ENCODE data around the gene SLC12A2.

Gene SLC12A2

GRCh38 chr5:128158342-128158741 lies 74.8 kb downstream of the SLC12A2 start:
- H3K4me3 Mint-ChIP-seq, result no peak overlapping the region
- no peaks in the 10 kb centered on the region for H3K27me3 Mint-ChIP-seq
- H3K9me3 Mint-ChIP-seq, result peaks cover 0 to 2% of the 10 kb centered on the region in 2 donors

GRCh38 chr5:128163991-128164390 lies 80.4 kb downstream of the SLC12A2 start:
- peaks cover 0 to 5% of the 10 kb centered on the region in 2 donors for H3K9me3 Mint-ChIP-seq
- peaks cover 46 to 62% of the 10 kb centered on the region in 2 donors for H3K36me3 Mint-ChIP-seq
- H3K4me3 Mint-ChIP-seq, result no peak overlapping the region
- ATAC-seq (replicated peaks), result no peak
- H3K27me3 Mint-ChIP-seq, result no peaks in the 10 kb centered on the region
- no peak for DNase-seq
- H3K4me1 Mint-ChIP-seq, result no peaks in the 10 kb centered on the region
- no peak overlapping the region for H3K27ac Mint-ChIP-seq

More at GRCh38 chr5:128158342-128158741, 74.8 kb downstream of the SLC12A2 start:
- DNase-seq, result no peak
- H3K27ac Mint-ChIP-seq, result no peak overlapping the region
- no peak for ATAC-seq (replicated peaks)
- peaks cover 54 to 63% of the 10 kb centered on the region in 2 donors for H3K36me3 Mint-ChIP-seq
- no peaks in the 10 kb centered on the region for H3K4me1 Mint-ChIP-seq

- ATAC-seq (replicated peaks) (no peak), DNase-seq (no peak)
- Mint-ChIP-seq H3K36me3 (peaks cover 16 to 26% of the 10 kb centered on the region in 2 donors), H3K4me3 (no peak overlapping the region), H3K27ac (no peak overlapping the region), H3K9me3 (peaks cover 0 to 3% of the 10 kb centered on the region in 2 donors), H3K4me1 (no peaks in the 10 kb centered on the region), H3K27me3 (no peaks in the 10 kb centered on the region)
These were observed 85.9 kb downstream of the SLC12A2 start for GRCh38 chr5:128169401-128170017.

GRCh38 chr5:128172102-128172501 lies 88.5 kb downstream of the SLC12A2 start:
- Mint-ChIP-seq H3K27ac (no peak overlapping the region), H3K4me1 (no peaks in the 10 kb centered on the region), H3K36me3 (peaks cover 12 to 16% of the 10 kb centered on the region in 2 donors), H3K27me3 (no peaks in the 10 kb centered on the region), H3K4me3 (no peak overlapping the region), H3K9me3 (no peaks in the 10 kb centered on the region)
- ATAC-seq (replicated peaks) (no peak), DNase-seq (no peak)

- Mint-ChIP-seq H3K4me1 (no peaks in the 10 kb centered on the region), H3K4me3 (no peak overlapping the region), H3K9me3 (no peaks in the 10 kb centered on the region), H3K27ac (no peak overlapping the region), H3K27me3 (no peaks in the 10 kb centered on the region), H3K36me3 (peaks cover 17 to 22% of the 10 kb centered on the region in 2 donors)
- no peak for ATAC-seq (replicated peaks)
- DNase-seq, result no peak
These were observed 91.4 kb downstream of the SLC12A2 start for GRCh38 chr5:128174951-128175350.

GRCh38 chr5:128192368-128192767 lies 108.8 kb downstream of the SLC12A2 start:
- DNase-seq, result no peak
- no peak for ATAC-seq (replicated peaks)
- Mint-ChIP-seq H3K4me3 (no peak overlapping the region), H3K27ac (no peak overlapping the region), H3K27me3 (no peaks in the 10 kb centered on the region), H3K36me3 (peaks cover 14 to 17% of the 10 kb centered on the region in 2 donors), H3K9me3 (no peaks in the 10 kb centered on the region), H3K4me1 (no peaks in the 10 kb centered on the region)

- ATAC-seq (replicated peaks), result no peak
- H3K27ac Mint-ChIP-seq, result no peak overlapping the region
- no peak for DNase-seq
- peaks cover 5 to 6% of the 10 kb centered on the region in 2 donors for H3K4me1 Mint-ChIP-seq
- no peaks in the 10 kb centered on the region for H3K27me3 Mint-ChIP-seq
- peaks cover 19 to 29% of the 10 kb centered on the region in 2 donors for H3K36me3 Mint-ChIP-seq
- no peak overlapping the region for H3K4me3 Mint-ChIP-seq
- peaks cover 2 to 8% of the 10 kb centered on the region in 2 donors for H3K9me3 Mint-ChIP-seq
These were observed 110.3 kb downstream of the SLC12A2 start for GRCh38 chr5:128193665-128194390.

GRCh38 chr5:128195316-128195715 lies 111.8 kb downstream of the SLC12A2 start:
- Mint-ChIP-seq H3K36me3 (peaks cover 19 to 28% of the 10 kb centered on the region in 2 donors), H3K4me1 (peaks cover 5 to 6% of the 10 kb centered on the region in 2 donors), H3K4me3 (no peak overlapping the region), H3K27me3 (no peaks in the 10 kb centered on the region), H3K27ac (no peak overlapping the region), H3K9me3 (peaks cover 4 to 11% of the 10 kb centered on the region in 2 donors)
- no peak for ATAC-seq (replicated peaks)
- DNase-seq, result no peak

- no peak overlapping the region for H3K27ac Mint-ChIP-seq
- DNase-seq (no peak), ATAC-seq (replicated peaks) (no peak)
- H3K27me3 Mint-ChIP-seq, result peaks cover 0 to 4% of the 10 kb centered on the region in 2 donors
- H3K9me3 Mint-ChIP-seq, result peaks cover 4 to 11% of the 10 kb centered on the region in 2 donors
- H3K36me3 Mint-ChIP-seq, result peaks cover 19 to 28% of the 10 kb centered on the region in 2 donors
- H3K4me1 Mint-ChIP-seq, result peaks cover 5 to 10% of the 10 kb centered on the region in 2 donors
- H3K4me3 Mint-ChIP-seq, result no peak overlapping the region
These were observed 112.5 kb downstream of the SLC12A2 start for GRCh38 chr5:128196080-128196479.

GRCh38 chr5:128196791-128197190 lies 113.2 kb downstream of the SLC12A2 start:
- ATAC-seq (replicated peaks), result no peak
- H3K4me1 Mint-ChIP-seq, result peaks cover 8 to 16% of the 10 kb centered on the region in 2 donors
- peaks cover 19 to 28% of the 10 kb centered on the region in 2 donors for H3K36me3 Mint-ChIP-seq
- H3K27me3 Mint-ChIP-seq, result peaks cover 0 to 10% of the 10 kb centered on the region in 2 donors
- H3K9me3 Mint-ChIP-seq, result peaks cover 4 to 11% of the 10 kb centered on the region in 2 donors
- no peak for DNase-seq
- no peak overlapping the region for H3K27ac Mint-ChIP-seq
- H3K4me3 Mint-ChIP-seq, result no peak overlapping the region

- no peak for DNase-seq
These were observed 114.4 kb downstream of the SLC12A2 start for GRCh38 chr5:128197896-128198522.

GRCh38 chr5:128199104-128199503 lies 115.5 kb downstream of the SLC12A2 start:
- peaks cover 8 to 16% of the 10 kb centered on the region in 2 donors for H3K4me1 Mint-ChIP-seq
- no peak overlapping the region for H3K4me3 Mint-ChIP-seq
- ATAC-seq (replicated peaks) (no peak), DNase-seq (no peak)
- H3K27me3 Mint-ChIP-seq, result peaks cover 0 to 16% of the 10 kb centered on the region in 2 donors
- H3K27ac Mint-ChIP-seq, result no peak overlapping the region
- peaks cover 19 to 22% of the 10 kb centered on the region in 2 donors for H3K36me3 Mint-ChIP-seq
- peaks cover 4 to 11% of the 10 kb centered on the region in 2 donors for H3K9me3 Mint-ChIP-seq

More at GRCh38 chr5:128197896-128198522, 114.4 kb downstream of the SLC12A2 start:
- Mint-ChIP-seq H3K27me3 (peaks cover 0 to 14% of the 10 kb centered on the region in 2 donors), H3K4me1 (peaks cover 8 to 16% of the 10 kb centered on the region in 2 donors), H3K36me3 (peaks cover 19 to 28% of the 10 kb centered on the region in 2 donors), H3K9me3 (peaks cover 4 to 11% of the 10 kb centered on the region in 2 donors), H3K27ac (peak overlapping the region; percentile 84), H3K4me3 (no peak overlapping the region)
- ATAC-seq (replicated peaks), result peak in 1 of 2 donors; percentile 57

GRCh38 chr5:128199611-128200010 lies 116.0 kb downstream of the SLC12A2 start:
- Mint-ChIP-seq H3K4me3 (no peak overlapping the region), H3K27ac (no peak overlapping the region), H3K36me3 (peaks cover 19 to 21% of the 10 kb centered on the region in 2 donors), H3K27me3 (peaks cover 0 to 16% of the 10 kb centered on the region in 2 donors), H3K9me3 (peaks cover 4 to 11% of the 10 kb centered on the region in 2 donors), H3K4me1 (peaks cover 8 to 16% of the 10 kb centered on the region in 2 donors)
- DNase-seq (no peak), ATAC-seq (replicated peaks) (no peak)

Measured in stimulated activated naive B cell treated with anti-CD40 and anti-IgM and Interleukin-4, amounts not matched to agents 10 μg/mL and 1 μg/mL and 100 μg/mL, for 72 hours (primary cell).